OCI-LY3 (cell line): ENCODE measurements around the gene FBXW7.

ENCODE experiments used
- H2AFZ ChIP-seq: fragments of 200-600, 300-600 bp; shearing (Covaris generic); 2 replicates; pipeline ENCODE4 v1.6.0; 2014; ENCODE audit warnings: antibody characterized with exemption, low read depth, low read length
- H3K27ac ChIP-seq: fragments of 200-600, 300-600 bp; sonication (generic); 2 replicates; pipeline ENCODE4 v1.5.1; 2014; ENCODE audit warnings: mild to moderate bottlenecking, low read length, moderate library complexity, mixed read lengths
- H3K27me3 ChIP-seq: fragments of 200-600, 300-600 bp; sonication (generic); 2 replicates; pipeline ENCODE4 v1.6.1; 2014; ENCODE audit warnings: low read depth, low read length, mixed read lengths
- H3K36me3 ChIP-seq: fragments of 200-600, 300-600 bp; sonication (generic); replicated peaks from 2 replicates; pipeline ENCODE3; 2014; ENCODE audit warnings: low read depth, low read length, mixed read lengths
- H3K4me1 ChIP-seq: fragments of 300-600, 200-600 bp; sonication (generic); 2 replicates; pipeline ENCODE4 v1.6.1; 2014; ENCODE audit warnings: low read length, mixed read lengths
- H3K4me2 ChIP-seq: fragments of 200-600, 300-600 bp; sonication (generic); 2 replicates; pipeline ENCODE4 v1.6.1; 2014; ENCODE audit warnings: low read length, mixed read lengths
- H3K4me3 ChIP-seq: fragments of 300-600, 200-600 bp; sonication (generic); 2 replicates; pipeline ENCODE4 v1.5.1; 2014; ENCODE audit warnings: antibody characterized with exemption, mild to moderate bottlenecking, low read length, moderate library complexity
- H3K79me2 ChIP-seq: fragments of 300-600, 200-600 bp; shearing (Covaris generic); 2 replicates; pipeline ENCODE4 v1.6.1; 2014; ENCODE audit warnings: mild to moderate bottlenecking, low read length, mixed read lengths
- H3K9ac ChIP-seq: fragments of 300-600, 200-600 bp; shearing (Covaris generic); 2 replicates; pipeline ENCODE4 v1.6.0; 2014; ENCODE audit warnings: mild to moderate bottlenecking, low read length, moderate library complexity
- H3K9me3 ChIP-seq: fragments of 200-600, 300-600 bp; shearing (Covaris generic); 2 replicates; pipeline ENCODE4 v1.6.1; 2014; ENCODE audit warnings: low read length, mixed read lengths; ENCODE audit not compliant: insufficient read depth
- H4K20me1 ChIP-seq: fragments of 200-600, 300-600 bp; sonication (generic); 2 replicates; pipeline ENCODE4 v1.6.1; 2016; ENCODE audit warnings: low read length, mixed read lengths; ENCODE audit not compliant: insufficient read depth
- EZH2phosphoT487 ChIP-seq: fragments of 200-600 bp; shearing (Covaris generic); IDR thresholded peaks from 2 replicates; pipeline ENCODE4 v1.6.1; 2018; ENCODE audit warnings: antibody characterized with exemption, mixed run types, low read depth
- TF ChIP-seq, protein P1 (sequence below): fragments of 200-600, 300-600 bp; sonication (generic); IDR thresholded peaks from 2 replicates; pipeline ENCODE4 v1.5.1; 2014; ENCODE audit warnings: antibody characterized with exemption, low read length, low read depth

FBXW7 gene

DNA sequence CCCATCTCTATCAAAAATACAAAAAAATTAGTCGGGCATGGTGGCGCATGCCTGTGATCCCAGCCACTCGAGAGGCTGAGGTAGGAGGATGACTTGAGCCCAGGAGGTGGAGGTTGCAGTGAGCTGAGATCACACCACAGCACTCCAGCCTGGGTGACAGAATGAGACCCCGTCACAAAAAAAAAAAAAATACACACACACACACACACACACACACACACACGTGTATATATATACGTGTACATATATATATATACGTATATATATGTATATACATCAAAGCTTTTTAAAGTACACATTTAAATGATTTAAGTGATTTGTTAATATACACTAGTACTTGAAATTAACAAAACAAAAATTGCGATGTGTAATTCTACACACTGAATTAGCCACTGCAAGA is 6.0 kb downstream of the FBXW7 start:
- H3K79me2 ChIP-seq, result peaks cover 100% of the 10 kb centered on the region
- H4K20me1 ChIP-seq, result peaks cover 81% of the 10 kb centered on the region
- no peak overlapping the region for H3K4me2 ChIP-seq
- no peak overlapping the region for H3K4me3 ChIP-seq
- H3K27me3 ChIP-seq, result no peaks in the 10 kb centered on the region
- H3K9ac ChIP-seq, result no peak overlapping the region
- H3K9me3 ChIP-seq, result no peaks in the 10 kb centered on the region
- no peak overlapping the region for H2AFZ ChIP-seq
- peaks cover 80% of the 10 kb centered on the region for H3K4me1 ChIP-seq
- TF ChIP-seq, protein P1, sequence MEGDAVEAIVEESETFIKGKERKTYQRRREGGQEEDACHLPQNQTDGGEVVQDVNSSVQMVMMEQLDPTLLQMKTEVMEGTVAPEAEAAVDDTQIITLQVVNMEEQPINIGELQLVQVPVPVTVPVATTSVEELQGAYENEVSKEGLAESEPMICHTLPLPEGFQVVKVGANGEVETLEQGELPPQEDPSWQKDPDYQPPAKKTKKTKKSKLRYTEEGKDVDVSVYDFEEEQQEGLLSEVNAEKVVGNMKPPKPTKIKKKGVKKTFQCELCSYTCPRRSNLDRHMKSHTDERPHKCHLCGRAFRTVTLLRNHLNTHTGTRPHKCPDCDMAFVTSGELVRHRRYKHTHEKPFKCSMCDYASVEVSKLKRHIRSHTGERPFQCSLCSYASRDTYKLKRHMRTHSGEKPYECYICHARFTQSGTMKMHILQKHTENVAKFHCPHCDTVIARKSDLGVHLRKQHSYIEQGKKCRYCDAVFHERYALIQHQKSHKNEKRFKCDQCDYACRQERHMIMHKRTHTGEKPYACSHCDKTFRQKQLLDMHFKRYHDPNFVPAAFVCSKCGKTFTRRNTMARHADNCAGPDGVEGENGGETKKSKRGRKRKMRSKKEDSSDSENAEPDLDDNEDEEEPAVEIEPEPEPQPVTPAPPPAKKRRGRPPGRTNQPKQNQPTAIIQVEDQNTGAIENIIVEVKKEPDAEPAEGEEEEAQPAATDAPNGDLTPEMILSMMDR, result no peak
- TF ChIP-seq EZH2phosphoT487, result no peak
- H3K27ac ChIP-seq, result no peak overlapping the region
- H3K36me3 ChIP-seq, result peaks cover 38% of the 10 kb centered on the region

DNA sequence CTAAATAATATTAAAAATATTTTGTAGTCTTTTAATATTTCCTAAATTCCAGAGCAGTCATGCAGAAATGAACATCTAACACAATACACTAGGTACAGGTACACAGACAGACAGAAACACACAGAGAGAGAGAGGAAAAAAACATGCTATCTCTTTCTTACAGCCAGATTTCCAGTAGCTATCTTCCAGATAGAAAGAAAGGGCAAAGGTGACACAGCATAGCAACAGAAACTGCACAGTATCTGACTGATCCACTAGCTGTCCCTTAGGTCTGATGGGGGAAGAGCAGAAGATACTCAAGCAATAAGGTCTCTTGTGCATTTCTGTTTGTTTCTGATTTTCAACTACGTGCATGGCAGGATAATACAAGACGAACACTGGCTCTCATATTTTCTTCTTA is 7.8 kb downstream of the FBXW7 start:
- Histone ChIP-seq H3K4me2 (peak overlapping the region; percentile 21), H3K27ac (no peak overlapping the region), H3K4me1 (peaks cover 80% of the 10 kb centered on the region), H2AFZ (no peak overlapping the region), H4K20me1 (peaks cover 81% of the 10 kb centered on the region), H3K36me3 (peaks cover 35% of the 10 kb centered on the region), H3K79me2 (peaks cover 100% of the 10 kb centered on the region), H3K9ac (no peak overlapping the region), H3K4me3 (no peak overlapping the region), H3K27me3 (no peaks in the 10 kb centered on the region), H3K9me3 (no peaks in the 10 kb centered on the region)
- TF ChIP-seq, protein P1, result no peak
- TF ChIP-seq EZH2phosphoT487, result no peak

DNA sequence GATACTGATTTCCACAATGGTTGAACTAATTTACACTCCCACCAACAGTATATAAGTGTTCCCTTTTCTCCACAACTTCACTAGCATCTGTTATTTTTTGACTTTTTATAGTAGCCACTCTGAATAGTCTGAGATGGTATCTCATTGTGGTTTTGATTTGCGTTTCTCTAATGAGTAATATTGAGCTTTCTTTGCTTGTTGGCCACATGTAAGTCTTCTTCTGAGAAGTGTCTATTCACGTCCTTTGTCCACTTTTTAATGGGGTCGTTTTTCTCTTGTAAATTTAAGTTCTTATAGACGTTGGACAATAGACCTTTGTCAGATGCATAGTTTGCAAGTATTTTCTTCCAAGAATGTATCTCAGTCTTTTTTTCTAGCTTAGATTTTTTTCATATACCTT is 10.0 kb downstream of the FBXW7 start:
- H4K20me1 ChIP-seq, result peaks cover 81% of the 10 kb centered on the region
- H3K4me2 ChIP-seq, result peak overlapping the region; percentile 32
- H3K79me2 ChIP-seq, result peaks cover 100% of the 10 kb centered on the region
- no peak overlapping the region; the same call in 1 of the 2 replicates for H3K9ac ChIP-seq
- H3K9me3 ChIP-seq, result no peaks in the 10 kb centered on the region
- H3K4me3 ChIP-seq, result peak overlapping the region; percentile 0; the same call in 1 of the 2 replicates
- peaks cover 72% of the 10 kb centered on the region for H3K4me1 ChIP-seq
- no peak overlapping the region for H3K27ac ChIP-seq
- no peaks in the 10 kb centered on the region for H3K27me3 ChIP-seq
- H3K36me3 ChIP-seq, result peaks cover 42% of the 10 kb centered on the region
- no peak for TF ChIP-seq EZH2phosphoT487
- TF ChIP-seq, protein P1, result no peak
- no peak overlapping the region for H2AFZ ChIP-seq

DNA sequence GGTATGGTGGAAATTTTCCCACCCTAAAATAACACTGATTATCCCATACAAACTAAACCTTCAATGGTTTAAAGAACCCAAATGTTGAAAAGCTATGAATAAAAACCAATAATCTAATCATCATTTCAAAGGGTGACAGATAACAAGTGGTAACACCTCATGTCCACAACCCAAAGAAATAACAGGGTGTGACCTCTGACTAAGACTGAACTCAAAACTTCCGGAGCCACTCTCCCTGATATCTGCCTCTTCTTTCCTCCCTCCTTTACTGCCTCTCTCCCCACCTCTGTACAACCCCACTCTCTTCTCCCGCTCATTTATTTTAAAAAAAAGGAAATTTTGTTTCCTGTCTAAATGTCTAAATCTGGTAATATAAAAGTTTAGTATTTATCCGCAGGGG is 11.5 kb downstream of the FBXW7 start:
- H4K20me1 ChIP-seq, result peaks cover 82% of the 10 kb centered on the region
- no peak overlapping the region for H2AFZ ChIP-seq
- H3K27me3 ChIP-seq, result no peaks in the 10 kb centered on the region
- H3K79me2 ChIP-seq, result peaks cover 99% of the 10 kb centered on the region
- no peaks in the 10 kb centered on the region for H3K9me3 ChIP-seq
- TF ChIP-seq, protein P1, result no peak
- TF ChIP-seq EZH2phosphoT487, result no peak
- H3K9ac ChIP-seq, result no peak overlapping the region
- H3K4me1 ChIP-seq, result peaks cover 65% of the 10 kb centered on the region
- no peak overlapping the region for H3K27ac ChIP-seq
- no peak overlapping the region for H3K4me3 ChIP-seq
- H3K4me2 ChIP-seq, result no peak overlapping the region
- peaks cover 45% of the 10 kb centered on the region for H3K36me3 ChIP-seq
